Measurements from ENCODE around the gene PCNX1. TPM values are rescaled to one million over a fixed set of nuclear protein-coding genes. Genes with fewer than 3 reads are reported as not detected.

PCNX1 gene
- total RNA-seq, 1 experiment from 2014 or later, result 28.7 TPM

DNA sequence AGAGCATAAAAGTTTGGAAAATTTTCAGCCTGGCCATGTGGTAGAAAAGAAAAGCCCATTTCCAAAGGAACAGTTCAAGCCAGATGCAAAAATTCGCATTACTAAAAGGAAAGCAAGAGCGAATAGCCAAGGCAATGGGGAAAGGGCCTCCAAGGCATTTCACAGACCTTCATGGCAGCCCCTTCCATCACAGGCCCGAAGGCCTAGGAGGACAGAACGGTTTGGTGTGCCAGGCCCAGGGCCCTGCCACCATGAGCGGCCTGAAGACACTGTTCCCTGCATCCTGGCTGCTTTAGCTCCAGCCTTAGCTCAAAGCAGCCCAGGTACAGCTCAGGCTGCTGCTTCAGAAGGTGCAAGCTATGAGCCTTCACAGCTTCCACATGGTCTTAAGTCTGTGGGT is 243.5 kb downstream of the PCNX1 start:
- DNase-seq (ENCODE audit: low read depth), result no peak

DNA sequence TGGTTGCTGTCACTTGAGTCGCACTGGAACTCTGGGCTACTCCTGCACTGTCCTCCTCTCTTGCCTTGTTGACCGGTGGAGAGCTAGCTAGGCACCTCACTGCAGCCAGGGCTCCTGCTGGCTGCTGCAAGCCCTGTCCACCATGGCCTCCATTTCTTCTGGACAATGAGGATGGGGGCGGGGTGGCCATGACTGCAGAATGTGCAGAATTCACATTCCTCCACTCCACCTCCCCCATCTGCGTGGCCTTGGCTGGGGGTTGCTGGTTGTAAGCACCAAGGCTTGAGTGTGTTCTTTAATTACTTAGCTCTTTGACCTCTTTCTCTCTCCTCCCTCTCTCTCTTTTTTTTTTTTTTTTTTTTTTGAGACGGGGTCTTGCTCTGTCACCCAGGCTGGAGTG is 248.5 kb downstream of the PCNX1 start:
- DNase-seq (ENCODE audit: low read depth), result no peak

DNA sequence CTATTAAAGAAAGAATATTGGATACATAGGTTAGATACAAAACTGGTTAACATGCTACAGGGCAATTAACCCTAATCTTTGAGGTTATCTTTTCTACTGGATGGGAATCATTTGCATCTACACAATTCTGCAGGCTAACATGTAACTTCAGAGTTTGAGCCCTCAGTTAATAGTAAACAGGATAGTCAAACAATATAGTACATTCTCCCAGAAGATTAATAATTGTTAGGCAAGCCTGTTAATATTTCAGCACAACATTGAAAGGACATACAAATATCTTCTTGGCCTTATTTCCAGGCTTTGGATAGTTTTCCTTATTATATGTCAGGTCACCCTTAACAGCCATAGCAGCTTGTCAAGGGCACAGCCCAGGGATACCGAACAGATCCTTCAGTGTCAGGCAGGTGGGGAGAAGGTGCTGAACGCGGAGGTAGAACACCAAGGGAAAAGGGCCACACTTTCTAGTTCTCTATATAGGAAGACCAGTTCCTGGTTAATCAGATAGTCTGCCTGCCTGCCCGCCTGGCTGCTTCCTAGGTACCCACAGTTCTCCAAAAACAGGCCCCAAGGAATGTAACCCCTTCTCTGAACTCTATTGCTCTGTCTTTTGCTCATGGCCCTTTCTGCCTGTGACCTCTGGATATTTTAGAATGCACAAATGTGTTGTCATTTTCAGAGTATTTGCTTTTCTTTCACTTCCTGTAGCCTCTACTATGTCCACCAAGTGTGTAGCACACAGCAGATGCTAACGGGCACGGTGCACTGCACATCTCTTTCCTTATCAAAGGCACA is 256.0 kb downstream of the PCNX1 start:
- DNase-seq (ENCODE audit: low read depth), result no peak

DNA sequence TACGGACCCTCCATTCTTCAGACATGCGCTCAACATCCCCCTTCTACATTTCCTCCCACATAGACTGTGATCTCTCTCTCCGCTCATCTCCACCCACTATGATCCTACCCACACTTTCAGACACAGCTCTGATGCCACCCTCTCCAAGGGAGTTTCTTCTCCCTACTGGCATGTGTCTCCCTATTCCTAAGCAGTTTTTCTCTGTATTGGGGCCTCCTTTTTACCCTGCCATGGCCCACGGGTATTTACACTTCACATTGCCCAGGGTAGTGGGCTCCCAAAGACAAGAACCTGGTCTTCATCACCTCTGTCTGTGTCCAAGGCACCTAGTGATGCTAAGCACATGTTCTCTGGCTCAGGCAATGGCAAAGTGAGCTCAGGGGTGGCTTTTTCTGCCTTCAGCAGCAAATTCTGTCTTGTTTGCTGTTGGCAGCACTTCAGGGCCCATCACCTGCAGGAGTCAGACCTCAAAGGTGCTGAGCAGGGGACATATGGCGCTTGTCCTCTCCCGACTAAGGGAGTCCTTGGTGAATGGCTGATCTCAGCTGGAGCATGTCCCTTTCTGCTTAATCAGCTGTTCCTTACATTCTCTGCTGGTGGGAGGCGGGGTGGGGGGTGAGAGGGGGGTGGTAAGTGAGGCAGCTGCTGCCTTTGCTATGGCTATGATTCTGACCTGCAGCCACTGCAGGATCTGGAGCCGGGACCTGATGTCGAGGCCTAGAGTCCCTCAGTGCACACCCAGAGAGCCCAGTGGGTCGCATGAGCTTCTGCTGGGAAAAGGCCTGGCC is 256.8 kb downstream of the PCNX1 start:
- no peak for DNase-seq (ENCODE audit: low read depth)

Other genes starting within 250 kb of the PCNX1 start
- gene MAP3K9, start 97.9 kb upstream of the PCNX1 start, total RNA-seq (2014; rRNA removed; shearing (Covaris generic)), result 3.1 and 5.8 TPM in 2 replicates